Bronchial epithelial cell (primary cell): ENCODE results near the gene GMPPB. TPM values are rescaled to one million over a fixed set of nuclear protein-coding genes. Genes with fewer than 3 reads are reported as not detected.
A peak's percentile ranks its signal among the peaks of the same experiment; 100 is the strongest.

Experiments used
- DNase-seq: peaks from one replicate; pipeline ENCODE4 v3.0.0-alpha.2; 2010; ENCODE audit warnings: low read depth
- FAIRE-seq: peaks from 2 replicates; lab custom pipeline; 2011; peaks lifted over from hg19 to GRCh38; lab: Jason Lieb, UNC
- H3K27me3 ChIP-seq: 2 replicates; pipeline ENCODE4 v1.5.1; 2011; ENCODE audit warnings: low read length; ENCODE audit not compliant: control insufficient read depth, insufficient read depth
- H3K36me3 ChIP-seq: 2 replicates; pipeline ENCODE4 v1.5.1; 2011; ENCODE audit warnings: low read length; ENCODE audit not compliant: control insufficient read depth, insufficient read depth
- H3K4me3 ChIP-seq: 2 replicates; pipeline ENCODE4 v1.5.1; 2011; ENCODE audit warnings: mild to moderate bottlenecking, low read depth, low read length, control low read depth
- CTCF ChIP-seq: IDR thresholded peaks from 2 replicates; pipeline ENCODE4 v1.5.1; 2011; ENCODE audit warnings: mild to moderate bottlenecking, moderate library complexity, low read length, control low read depth, inconsistent platforms; ENCODE audit not compliant: insufficient read depth, severe bottlenecking
- total RNA-seq: library from RNA; depleted of rRNA; stranded (reverse); fragments of >200 nt; gene quantifications from 2 replicates; pipeline ENCODE4 v1.2.1, GENCODE V29; 2014

GMPPB gene
- total RNA-seq, 1 donor from 2014 or later: 57.7 TPM

GRCh38 chr3:49721896-49722781 is 1.6 kb downstream of the GMPPB start:
- TF ChIP-seq CTCF: no peak
- Histone ChIP-seq H3K4me3 (no peak overlapping the region), H3K36me3 (peaks cover 14% of the 10 kb centered on the region), H3K27me3 (no peaks in the 10 kb centered on the region)
- no peak for DNase-seq
- FAIRE-seq: peak; percentile 32

- FAIRE-seq: no peak
- TF ChIP-seq CTCF: no peak
- Histone ChIP-seq H3K36me3 (peaks cover 14% of the 10 kb centered on the region), H3K27me3 (no peaks in the 10 kb centered on the region), H3K4me3 (no peak overlapping the region)
- no peak for DNase-seq
These were observed 2.2 kb downstream of the GMPPB start for GRCh38 chr3:49721596-49721895.

GRCh38 chr3:49720855-49721595 is 2.7 kb downstream of the GMPPB start:
- no peak for TF ChIP-seq CTCF
- Histone ChIP-seq H3K36me3 (peaks cover 16% of the 10 kb centered on the region), H3K27me3 (no peaks in the 10 kb centered on the region), H3K4me3 (no peak overlapping the region)
- FAIRE-seq (no peak), DNase-seq (no peak)

GRCh38 chr3:49719214-49719884 is 4.4 kb downstream of the GMPPB start, which contains the start of gene AMIGO3:
Gene AMIGO3, minus strand, starts transcription at chr3:49719684. Its CDS starts 219 bp downstream, at chr3:49719465.
- peaks cover 21% of the 10 kb centered on the region for H3K36me3 ChIP-seq
- peak within 1 kb of the TSS; percentile 34 for H3K4me3 ChIP-seq
- FAIRE-seq: no peak
- peak; percentile 82 for DNase-seq
- H3K27me3 ChIP-seq: no peaks in the 10 kb centered on the region
- TF ChIP-seq CTCF: peak; percentile 60

GRCh38 chr3:49718858-49719213 is 4.9 kb downstream of the GMPPB start:
- DNase-seq: no peak
- H3K4me3 ChIP-seq: peak overlapping the region; percentile 34
- H3K27me3 ChIP-seq: no peaks in the 10 kb centered on the region
- no peak for FAIRE-seq
- TF ChIP-seq CTCF: peak; percentile 3
- peaks cover 22% of the 10 kb centered on the region for H3K36me3 ChIP-seq
